Medulla oblongata (tissue), 1 donor: ENCODE measurements around the gene AKR1A1.
"Not testable (repeated sequence)": the region's sequence is repeated elsewhere in the genome, so short reads cannot be mapped to it uniquely, and the experiment has no call there.

Experiments used
- DNase-seq: peaks from one replicate; pipeline ENCODE4 v3.0.0-alpha.2; 2015; ENCODE audit errors: extremely low spot score

AKR1A1 gene

DNA sequence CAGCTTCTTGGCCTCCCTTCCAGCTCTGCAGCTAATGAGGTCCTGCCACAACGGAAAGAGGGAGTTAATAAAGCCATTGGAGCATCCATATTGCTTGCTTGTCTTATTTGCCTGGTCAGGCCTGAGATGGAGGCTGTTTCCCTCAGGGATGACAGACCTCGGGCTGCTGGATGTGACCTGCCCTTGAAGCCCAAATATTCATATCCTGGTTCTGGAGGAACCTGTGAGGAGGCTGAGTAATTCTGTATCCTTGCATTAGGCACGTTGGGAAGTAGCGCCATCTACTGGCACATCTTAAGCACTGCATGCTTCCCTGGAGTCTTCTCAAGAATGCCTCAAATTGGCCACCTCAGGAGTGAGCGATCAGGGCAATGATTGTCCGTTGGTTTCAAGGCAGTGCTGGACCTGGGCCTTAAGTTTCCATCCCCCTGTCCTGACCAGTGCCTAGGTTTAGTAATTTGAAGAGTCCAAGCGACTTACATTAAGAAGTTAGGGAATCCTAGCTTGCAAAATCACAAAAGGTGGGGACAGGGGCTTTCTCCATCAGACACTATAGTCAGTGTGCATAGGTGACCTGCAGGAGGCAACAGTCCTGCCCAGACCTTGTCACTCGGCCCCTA, 19.4 kb downstream of the AKR1A1 start:
- DNase-seq = peak; percentile 85

DNA sequence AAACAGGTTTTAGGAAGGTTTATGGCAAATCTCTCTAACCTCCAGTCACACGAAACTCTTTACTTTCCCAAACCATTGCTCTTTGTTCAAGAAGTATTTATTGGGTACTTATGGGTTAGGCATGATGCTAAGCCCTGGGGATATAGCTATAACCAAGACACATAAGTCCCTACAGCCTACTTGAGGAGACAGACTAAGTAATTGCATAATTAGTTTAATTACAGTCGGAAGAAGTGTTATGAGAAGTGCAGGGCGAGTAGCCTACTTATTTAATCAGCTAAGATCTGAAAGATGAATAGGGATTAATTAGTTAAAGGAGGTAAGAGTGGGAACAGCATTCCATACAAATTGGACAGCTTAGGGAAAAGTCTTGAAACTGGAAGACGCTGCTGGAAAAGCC, 20.0 kb downstream of the AKR1A1 start:
- no peak for DNase-seq

DNA sequence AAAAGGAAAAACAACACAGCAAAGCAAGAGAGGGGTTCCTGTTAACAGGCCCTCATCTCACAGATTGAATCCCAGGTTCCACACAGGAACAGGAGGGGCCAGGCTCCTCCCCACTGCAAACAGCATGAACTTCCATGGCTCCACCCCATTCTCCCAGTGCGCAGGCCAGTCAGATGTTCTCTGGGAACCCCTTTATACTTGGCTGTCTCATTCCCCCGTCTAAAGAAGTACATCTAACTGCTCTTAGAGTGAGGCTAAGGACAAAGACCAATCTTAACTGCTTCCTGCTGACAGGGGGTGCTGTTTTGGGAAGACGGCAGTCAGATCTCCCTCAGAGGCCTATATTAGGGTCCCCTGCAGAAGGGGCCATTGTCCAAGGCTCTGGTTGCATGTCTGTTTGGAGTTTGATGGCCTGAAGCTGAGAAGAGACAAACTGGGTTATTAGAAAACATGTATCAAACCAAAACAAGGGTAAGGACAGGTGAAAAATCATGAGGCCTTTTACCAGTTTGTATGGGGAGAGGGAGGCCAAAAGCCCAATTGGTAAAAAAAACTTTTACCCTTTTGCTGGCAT, 22.7 kb downstream of the AKR1A1 start:
- no peak for DNase-seq

DNA sequence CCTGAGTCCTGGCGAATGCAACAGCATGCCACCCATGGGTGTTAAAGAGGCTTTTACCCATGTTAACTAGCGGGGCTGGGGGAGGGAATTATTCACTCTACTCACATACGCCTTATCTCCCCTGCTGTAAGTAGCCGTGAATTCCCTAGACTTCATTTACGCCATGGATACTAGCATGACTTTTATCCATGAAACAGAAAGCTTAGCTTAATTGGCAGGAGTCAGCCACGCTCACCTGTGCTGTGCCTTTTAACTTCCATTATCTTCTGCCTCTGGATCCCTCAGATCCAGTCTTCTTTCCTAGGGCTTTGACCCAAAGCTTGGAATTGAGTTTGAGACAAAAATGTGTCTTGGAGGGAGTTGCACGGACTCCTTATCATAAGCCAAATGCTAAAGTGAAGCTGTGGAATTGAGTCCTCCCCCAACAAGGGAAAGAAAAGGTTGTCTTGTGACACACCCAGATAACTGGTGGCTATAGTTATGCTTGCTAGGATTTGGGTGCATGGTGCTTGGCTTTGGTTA, 23.5 kb downstream of the AKR1A1 start:
- DNase-seq = no peak

DNA sequence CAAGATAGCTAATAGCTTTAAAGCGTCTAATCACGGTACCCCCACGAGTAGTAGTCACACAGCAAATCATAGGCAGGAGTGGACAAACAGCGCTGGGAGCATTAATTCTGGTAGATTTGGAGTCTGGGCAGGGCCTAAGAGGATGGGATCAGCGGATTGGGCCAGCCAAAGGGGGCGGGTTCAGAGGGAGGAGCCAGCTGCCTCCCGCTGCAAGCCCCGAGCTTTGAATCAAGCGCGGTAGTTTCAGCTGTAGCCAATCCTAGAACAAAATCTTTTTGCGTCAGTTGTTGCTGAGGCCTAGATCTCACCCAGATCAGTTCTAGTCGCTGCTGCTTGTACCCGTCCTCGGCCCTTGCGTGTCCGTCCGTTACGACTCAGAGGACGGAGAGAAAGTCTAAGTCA, 32.6 kb downstream of the AKR1A1 start:
- DNase-seq = peak; percentile 99

DNA sequence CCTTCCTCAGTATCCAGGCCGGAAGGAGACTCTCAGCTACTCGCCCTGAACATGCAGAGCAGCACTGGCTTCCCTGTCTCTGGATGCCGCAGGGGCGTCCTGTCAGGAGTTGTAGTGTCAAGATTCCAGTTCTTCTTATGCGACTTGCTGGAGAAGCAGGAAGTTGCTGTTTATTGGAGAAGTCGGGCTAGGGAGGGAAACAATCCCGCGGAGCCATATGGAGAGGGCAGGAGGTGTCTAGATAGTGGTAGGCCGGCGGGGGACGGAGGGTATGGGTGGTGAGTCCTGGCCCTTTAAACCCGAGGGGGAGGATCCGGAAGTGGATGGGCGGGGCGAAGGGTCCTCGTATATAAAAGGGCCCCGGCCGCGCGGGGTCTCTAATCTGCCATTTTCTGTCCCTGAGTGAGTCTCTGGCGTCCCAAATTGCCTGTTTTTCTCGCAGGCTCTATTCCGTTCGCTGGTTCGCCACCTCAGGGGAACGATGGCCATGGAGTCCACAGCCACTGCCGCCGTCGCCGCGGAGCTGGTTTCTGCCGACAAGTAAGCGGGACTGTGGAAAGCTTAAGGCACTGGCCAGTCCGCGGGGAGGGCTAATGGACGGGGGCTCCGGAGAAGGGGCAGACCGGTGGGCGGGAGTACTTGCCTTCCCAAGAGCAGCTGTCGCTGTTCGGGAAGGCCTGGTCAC, 33.2 kb downstream of the AKR1A1 start, which contains the start of gene NASP:
NASP (plus strand) TSS at position 376 of the 685 bp plus-strand sequence; CDS start at position 482, 106 bp downstream.
- DNase-seq = peak; percentile 93

DNA sequence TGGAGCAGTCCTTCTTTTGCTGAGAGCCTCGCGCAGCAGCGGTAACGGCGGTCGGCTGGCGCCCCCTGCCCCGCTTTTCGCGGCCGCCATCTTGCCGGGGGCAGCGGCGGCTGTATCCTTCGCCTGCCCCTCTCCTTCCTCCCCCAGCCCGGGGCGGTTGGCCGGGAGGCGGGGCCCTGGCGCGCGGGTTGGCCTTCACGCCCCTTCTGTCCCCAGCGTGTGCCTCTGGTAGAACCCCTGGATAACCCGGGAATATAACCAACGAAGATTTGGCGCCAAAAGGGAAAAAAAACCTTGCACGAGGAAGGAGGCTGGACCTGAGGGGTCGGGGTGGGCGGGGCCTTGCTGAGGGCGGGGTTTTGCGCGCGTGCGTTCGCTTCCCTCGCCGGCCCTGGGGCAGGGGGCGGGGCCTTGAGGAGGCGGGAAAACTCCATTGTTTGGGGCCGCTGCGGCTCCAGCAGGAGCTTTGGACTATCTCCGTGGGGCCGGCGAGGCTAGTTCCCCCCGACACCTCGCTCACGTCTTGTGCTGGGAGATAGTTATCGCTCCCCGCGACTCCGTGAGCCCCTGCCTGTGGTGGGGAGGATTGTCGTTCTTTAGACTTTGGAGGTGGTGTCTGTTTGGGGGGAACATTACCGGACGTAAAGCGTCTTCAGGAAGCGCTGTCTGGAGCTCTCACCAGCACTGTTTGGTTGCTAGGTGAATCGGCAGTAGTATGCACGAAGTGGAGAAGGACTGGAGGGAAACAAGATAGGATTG, 33.9 kb downstream of the AKR1A1 start:
- peak; percentile 90 for DNase-seq

DNA sequence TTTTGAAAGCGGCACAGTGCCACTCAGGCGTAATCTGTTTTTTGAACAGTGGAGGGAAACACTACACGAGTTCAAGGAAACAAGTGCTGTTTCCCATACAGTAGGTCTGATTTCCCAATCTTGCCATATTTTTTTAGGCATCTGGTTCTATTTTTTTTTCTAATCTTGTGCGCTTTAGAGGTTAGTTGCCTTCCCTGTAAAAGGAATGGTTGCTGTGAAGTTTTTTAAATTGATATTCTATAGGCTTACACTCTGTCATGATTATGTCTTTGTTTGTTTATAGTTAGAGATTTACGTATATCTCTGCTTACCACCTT, 34.4 kb downstream of the AKR1A1 start:
- DNase-seq = no peak

DNA sequence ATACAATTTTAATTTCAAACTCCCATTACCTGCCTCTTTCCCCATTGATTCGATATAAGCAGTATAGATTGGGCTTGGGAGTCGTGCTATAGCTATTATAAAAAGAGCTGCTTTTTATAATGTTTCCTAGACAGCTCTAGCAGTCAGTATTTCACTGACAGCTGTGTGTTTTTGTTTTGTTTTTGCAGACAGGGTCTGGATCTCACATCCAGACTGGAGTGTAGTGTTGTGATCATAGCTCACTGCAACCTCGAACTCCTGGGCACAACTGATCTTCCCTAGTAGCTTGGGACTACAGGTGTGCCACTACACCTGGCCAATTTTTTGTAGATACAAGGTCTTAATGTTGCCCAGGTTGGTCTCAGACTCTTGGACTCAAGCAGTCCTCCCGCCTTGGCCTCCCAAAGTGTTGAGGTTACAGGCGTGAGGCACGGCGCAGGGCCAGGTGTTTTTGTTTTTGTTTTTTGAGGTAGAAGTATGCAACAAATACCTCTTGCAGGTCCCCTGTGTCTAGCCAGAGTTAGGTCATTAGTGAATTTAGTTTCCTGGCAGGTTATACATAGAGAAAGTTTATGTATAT, 35.0 kb downstream of the AKR1A1 start:
- no peak for DNase-seq

DNA sequence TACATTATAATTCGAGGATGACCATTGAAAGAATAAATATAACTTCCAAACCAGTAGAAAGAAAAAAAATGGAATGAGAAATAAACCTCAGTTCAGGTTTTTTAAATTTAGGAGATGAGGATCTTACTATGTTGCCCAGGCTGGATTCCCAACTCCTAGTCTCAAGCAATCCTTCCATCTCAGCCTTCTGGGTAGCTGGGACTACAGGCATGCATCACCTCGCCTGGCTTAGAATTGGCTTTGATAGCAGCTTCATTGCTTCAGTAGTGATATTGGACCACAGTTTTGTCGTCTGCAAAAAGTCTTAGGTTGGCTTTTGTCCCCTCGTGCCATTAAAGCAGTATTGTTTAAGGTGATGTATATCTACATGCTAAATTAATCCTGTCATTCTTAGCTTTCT, 36.1 kb downstream of the AKR1A1 start:
- no peak for DNase-seq

DNA sequence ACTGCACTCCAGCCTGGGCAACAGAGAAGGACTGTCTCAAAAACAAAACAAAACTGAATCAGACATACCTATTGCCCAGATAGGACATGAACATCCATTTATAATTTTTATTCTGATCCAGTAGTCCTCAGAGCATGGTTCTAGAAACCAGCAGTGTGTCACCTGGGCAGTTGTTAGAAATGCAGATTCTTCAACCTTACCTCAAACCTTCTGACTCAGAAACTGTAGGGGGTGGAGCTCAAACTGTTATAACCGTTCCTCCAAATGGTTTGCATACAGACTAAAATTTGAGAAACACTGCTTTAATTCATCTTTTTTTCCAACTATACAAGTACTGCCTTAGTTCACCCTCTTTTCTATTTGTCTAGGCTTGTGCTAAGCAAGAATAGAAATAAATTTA, 39.2 kb downstream of the AKR1A1 start:
- no peak for DNase-seq

DNA sequence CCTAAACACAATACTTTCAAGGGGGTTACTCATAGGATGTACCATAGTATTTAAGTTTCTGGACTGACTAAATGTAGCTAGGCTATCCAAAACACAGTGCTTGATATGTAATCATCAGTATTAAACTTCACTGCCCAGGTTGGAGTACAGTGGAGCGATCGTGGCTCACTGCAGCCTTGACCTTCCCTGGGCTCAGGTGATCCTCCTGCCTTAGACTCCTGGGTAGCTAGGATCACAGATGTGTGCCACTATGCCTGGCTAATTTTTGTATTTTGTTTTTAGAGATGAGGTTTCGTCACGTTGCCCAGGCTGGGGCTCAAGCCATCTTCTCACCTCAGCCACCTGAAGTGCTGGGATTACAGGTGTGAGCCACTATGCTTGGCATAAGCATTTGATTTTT, 43.8 kb downstream of the AKR1A1 start:
- DNase-seq = no peak

DNA sequence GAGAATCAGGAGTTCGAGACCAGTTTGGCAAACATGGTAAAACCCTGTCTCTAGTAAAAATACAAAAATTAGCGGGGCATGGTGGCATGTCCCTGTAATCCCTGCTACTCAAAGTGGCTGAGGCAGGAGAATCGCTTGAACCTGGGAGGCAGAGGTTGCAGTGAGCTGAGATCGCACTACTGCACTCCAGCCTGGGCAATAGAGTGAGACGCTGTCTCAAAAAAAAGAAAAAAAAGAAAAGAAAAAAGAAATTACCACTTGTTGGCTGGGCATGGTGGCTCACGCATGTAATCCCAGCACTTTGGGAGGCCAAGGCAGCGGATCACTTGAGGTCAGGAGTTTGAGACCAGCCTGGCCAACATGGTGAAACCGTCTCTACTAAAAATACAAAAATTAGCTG, 46.1 kb downstream of the AKR1A1 start:
- not testable (repeated sequence) for DNase-seq

DNA sequence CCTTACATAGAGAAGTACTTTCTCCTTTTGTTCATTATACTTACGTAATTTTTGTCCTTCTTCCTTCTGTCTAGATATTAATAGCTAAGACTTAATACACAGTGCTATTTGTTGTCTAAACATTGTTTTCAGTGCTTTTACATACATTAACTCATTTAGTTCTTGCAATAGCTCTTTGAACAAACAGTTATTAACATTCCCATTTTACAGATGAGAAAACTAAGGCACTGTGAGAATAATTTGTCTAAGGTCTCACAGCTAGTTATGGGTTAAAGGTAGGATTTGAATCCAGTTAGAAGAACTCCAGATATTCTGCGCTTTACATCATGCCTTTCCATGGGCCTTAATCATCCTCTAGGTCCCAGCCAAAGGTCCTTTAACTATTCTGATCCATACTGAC, 53.6 kb downstream of the AKR1A1 start:
- no peak for DNase-seq

DNA sequence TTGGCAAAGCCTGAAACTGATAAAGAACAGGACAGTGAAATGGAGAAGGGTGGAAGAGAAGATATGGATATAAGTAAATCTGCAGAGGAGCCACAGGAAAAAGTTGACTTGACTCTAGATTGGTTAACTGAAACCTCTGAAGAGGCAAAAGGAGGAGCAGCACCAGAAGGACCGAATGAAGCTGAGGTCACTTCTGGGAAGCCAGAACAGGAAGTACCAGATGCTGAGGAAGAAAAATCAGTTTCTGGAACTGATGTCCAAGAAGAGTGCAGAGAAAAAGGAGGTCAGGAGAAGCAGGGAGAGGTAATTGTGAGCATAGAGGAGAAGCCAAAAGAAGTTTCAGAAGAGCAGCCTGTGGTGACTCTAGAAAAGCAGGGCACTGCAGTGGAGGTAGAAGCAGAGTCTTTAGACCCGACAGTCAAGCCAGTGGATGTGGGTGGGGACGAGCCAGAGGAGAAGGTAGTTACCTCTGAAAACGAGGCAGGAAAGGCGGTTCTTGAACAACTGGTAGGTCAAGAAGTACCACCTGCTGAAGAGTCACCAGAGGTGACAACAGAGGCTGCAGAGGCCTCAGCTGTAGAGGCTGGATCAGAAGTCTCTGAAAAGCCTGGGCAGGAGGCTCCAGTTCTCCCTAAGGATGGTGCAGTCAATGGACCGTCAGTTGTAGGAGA, 56.9 kb downstream of the AKR1A1 start:
- DNase-seq = no peak

DNA sequence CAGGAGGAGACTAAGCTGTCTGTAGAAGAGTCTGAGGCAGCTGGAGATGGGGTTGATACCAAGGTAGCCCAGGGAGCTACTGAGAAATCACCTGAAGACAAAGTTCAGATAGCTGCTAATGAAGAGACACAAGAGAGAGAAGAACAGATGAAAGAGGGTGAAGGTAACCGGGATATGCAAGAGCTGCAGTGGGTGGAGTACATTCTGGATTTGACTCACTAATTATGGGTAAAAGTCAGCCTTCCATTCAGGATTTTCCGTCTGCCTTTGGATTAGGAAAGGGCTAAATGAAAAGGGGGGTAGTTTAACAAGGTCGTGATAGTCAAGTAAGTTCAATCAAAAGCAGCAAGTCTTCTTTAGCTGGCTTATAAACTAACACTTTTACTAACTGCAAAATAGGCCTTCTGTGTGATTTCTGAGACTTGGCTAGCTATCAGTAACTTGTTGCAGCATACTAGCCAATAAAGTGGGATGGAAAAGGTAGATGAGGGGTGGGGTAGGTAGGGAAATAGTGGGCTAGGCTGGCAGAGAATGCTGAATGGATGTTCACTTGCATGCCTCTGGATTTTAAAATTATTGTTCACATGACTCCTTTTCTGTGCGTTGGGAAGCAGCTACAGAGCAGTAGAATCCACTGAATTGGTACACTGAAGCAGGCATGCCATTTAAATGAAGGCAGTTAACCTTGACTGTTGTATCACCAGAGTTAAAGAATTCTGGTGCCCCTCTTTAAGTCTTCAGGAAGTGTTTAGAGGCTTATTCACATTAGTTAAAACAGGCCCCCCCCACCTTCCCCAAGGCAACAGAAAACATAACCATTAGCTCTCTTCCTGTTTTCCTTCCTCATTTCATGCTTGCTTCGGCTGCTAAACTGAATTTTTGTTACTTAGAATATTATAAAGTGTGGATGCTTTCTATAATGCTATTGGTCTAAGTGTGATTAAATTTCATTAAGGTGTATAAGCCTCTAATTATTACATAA, 57.8 kb downstream of the AKR1A1 start:
- no peak for DNase-seq

DNA sequence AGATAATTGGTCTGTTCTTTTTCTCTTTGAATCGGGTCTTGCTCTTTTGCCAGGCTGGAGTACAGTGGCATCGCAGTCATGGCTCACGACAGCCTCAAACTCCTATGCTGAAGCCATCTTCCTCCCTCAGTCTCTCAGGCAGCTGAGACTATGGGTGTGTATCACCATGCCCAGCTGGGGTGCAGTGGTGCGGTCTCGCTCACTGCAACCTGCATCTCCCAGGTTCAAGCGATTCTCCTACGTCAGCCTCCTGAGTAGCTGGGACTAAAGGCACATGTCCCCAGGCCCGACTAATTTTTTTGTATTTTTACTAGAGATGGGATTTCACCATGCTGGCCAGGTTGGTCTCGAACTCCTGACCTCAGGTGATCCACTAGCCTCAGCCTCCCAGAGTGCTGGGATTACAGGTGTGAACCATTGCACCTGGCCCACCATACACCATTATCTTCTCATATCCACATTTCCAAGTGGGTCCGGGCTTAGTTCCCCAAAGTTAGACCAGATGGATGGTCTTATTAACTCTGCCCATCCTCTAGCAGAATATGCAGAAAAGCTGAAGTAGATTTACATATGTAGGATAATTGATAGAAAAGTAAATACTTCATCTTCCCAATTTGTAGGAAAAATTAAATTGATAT, 60.1 kb downstream of the AKR1A1 start:
- no peak for DNase-seq

DNA sequence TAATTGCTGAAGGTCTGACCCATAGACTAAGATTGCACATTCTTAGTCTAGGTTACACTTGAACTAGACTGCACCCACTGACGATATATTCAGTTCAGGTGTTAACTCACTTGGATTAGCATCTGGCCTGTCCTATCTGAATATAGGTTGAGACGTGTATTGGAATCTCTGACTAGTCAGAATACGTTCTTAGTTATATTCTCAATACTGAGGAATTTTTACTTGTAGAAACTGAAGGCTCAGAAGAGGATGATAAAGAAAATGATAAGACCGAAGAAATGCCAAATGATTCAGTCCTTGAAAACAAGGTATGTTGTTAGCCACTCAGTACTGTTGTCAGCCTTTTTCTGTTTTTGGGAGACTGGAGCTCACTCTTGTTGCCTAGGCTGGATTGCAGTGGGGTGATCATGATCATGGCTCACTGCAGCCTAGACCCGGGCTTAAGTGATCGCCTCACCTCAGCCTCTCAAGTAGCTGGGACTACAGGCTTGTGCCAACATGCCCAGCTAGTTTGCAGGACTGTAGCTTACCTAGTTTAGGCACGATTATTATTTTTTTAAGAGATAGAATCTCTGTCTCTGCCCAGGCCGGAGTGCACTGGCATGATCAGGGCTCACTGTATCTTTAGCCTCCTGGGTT, 62.4 kb downstream of the AKR1A1 start:
- no peak for DNase-seq

DNA sequence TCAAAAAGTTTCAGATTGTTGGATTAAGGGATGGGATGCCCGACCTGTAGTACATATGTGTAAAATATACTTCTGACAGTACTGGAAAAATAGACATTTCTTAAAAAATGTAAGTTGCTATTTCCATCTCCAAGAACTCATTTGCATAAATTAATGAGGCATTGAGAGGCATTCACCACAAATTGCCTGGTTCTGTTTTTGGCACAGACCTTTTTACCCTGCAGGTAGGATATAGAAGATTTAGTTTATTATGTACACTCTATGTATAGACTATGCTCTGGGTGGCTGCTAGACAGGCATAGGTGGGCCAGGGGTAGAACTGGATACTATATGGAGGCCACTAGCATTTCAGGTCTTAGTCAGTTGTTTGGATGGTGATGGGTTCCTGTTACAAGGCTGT, 65.3 kb downstream of the AKR1A1 start:
- no peak for DNase-seq
